ENCODE measurements around the gene TPGS2.
"Not testable (repeated sequence)": the region's sequence is repeated elsewhere in the genome, so short reads cannot be mapped to it uniquely, and the experiment has no call there.

Gene TPGS2

DNA sequence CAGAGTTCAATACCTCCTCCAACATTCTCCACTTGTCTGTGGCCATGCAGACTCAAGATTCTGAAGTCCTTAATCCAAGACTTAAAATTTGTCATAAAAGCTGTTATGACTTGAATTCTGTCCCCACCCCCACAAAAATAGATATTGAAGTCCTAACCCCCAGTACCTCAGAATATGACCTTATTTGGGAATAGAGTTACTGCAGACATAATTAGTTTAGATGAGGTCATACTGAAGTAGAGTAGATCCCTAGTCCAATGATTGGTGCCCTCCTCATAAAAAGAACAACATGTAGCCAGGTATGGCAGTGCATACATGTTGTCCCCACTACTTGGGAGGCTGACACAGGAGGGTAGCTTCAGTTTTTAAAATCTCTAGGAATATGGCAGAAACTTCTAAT, 9.2 kb downstream of the TPGS2 start:
- DNase-seq: no peak

- DNase-seq: no peak
These were observed 10.2 kb downstream of the TPGS2 start for GRCh38 chr18:36818652-36819051.

DNA sequence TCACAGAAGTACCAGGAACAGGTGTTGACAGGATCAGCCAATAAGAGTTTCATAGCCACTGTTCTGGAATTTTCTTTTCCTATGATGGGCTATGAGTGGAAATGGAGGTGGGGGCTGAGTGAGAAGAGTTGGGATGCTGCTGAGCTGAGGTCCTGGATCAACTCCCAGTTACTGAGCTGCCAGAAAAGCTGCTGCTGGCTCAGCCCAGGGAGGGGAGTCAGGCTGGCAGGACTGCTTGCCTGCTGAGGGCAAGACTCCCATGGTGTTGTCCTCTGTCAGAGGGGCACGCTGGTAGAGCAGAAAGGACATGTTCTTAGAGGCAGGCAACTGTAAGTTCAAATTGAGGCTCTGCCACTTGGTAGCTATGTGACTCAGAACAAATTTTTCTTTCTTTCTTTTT, 11.8 kb downstream of the TPGS2 start:
- no peak for DNase-seq

DNA sequence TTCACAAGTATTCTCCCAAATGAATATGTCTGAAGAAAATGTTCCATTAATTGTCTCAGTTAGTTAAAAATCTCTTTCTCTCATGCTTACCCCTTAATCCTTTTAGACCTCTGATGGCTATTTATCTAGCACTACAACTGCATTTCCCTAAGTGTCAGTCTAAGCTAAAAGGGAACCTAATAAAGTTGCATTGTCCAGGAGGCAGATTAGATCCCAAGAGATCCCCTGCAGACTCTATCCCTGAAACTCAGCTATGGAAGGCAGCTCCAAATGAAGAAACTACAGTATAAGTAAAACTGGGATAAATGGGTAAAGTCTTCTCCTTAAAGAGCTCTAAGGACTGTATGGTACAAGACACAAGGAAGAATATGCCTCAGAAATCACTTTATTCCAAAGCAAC, 12.7 kb downstream of the TPGS2 start:
- not testable (repeated sequence) for DNase-seq

DNA sequence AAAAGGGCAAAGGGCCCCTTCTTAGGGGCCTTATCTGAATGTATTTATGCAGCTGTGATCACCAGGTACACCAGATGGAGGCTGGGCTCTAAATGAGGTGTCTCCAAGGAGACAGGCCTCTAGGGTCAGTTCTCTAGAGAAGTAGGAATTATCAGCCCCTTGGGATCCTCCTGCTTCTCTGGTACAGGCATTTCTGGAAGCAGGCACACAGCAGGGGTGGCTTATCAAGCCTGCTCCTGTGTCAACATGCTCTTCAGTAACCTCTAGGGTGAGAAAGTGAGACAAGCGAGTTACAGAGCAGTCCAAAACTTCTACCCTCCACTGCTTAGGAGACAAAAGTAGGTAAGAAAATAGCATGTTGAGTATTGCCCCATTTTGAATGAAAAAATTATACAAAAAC, 13.8 kb downstream of the TPGS2 start:
- no peak for DNase-seq

DNA sequence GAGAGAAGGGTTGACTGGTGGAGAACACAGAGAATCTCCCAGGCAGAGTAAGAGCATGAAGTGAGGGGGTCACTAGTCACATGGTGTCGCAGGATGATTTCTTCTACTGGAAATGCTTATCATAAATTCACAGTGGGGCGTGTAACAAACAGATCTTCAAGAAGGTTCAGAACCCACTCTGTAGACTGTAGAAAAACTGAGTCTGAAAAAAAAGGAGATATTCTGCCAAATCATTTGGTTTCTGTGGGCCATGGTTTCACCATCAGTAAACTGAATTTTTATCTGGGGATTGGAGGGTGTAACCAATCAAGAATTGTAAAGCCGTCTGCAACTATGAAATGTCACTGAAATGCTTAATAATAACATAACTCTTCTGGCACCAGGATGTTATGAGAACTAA, 15.0 kb downstream of the TPGS2 start:
- DNase-seq: no peak

- no peak for DNase-seq
These were observed 15.6 kb downstream of the TPGS2 start for GRCh38 chr18:36813101-36813775.

DNA sequence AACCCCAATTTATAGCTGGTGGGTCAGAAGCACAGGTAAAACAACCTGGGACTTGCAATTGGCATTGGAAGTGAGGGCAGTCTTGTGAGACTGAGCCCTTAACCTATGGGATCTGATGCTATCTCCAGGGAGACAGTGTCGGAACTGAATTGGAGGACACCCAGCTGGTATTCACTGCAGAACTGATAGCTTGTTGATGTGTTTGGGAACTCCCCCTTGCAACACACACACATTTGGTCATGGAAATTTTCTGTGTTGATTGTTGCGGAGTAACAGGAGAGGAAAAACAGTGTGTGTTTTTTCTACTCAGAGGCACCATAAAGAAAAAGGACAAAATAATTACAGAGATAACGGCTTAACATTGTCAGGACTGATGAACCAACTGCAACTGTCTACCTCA, 16.1 kb downstream of the TPGS2 start:
- no peak for DNase-seq

GRCh38 chr18:36811955-36812354, 16.8 kb downstream of the TPGS2 start:
- DNase-seq: no peak

DNA sequence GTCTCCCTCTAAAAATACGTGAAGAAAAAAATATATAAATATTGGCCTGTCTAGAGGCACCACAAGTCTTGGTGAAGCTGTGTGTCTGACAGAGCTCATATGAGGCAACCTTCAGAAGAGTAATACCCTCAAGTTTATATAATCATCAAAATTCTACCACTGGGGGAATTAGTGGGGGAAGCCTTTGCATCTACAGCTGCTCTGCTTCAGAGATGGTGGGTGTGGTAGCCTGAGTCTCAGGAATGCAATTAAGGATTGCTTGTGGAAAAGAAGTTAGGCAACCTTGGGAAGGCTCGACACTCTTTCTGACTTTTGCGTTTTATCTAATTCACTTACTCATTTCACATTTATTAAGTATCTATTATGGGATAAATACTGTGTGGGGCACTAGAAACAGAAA, 17.4 kb downstream of the TPGS2 start:
- no peak for DNase-seq

DNA sequence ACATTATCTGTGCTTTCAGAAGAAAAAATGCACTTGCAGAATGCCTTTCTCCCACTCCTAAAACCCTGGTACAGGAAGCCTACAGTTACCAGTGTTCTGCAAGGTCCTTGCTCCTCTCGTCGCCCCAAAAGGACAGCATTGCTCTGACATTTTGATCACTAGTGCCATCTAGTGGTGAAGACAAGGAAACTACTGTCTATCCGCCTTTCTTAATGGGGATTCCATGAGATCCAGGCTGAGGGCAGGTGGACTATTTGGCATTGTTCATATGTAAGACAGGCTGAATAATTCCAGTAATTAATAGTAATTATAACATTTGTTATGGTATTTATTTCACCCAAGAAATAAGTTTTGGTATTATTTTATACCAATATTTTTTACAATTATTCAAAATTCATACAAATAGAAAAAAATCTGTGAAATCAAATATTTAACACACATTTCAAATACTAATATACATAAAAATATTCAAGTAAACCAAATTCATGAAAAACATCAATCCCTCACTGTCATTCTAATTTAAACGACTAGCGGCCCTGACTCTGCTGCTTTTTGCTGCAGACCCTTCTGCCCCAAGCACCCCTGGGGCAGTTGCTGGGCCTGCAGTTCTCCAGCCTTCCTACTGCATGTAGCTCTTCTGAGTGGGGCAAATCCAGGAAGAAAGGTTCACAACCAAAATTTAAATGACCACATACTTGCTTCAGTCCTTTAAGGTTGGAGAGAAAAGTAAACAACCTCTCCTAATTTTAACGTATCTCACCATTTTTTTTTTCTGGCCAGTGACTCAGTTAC, 19.0 kb downstream of the TPGS2 start:
- DNase-seq: no peak

DNA sequence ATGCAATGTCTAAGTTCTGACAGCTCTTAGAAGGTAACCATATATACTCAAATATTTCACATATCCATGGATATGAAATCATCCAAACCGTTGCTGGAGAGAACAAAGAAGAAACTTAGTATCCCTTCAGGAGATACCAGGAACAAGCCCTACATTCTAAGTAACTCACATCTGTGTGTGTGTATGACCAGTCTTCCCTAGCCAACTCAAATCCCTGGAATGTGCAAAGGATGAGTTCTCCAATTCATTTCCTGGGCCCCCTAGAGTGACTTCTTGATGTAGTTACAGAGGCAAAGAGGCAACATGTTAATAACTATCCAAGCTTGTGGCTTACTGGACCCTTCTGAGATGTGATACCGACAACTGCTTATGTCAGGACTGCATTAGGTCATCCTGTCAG, 20.1 kb downstream of the TPGS2 start:
- DNase-seq: no peak

DNA sequence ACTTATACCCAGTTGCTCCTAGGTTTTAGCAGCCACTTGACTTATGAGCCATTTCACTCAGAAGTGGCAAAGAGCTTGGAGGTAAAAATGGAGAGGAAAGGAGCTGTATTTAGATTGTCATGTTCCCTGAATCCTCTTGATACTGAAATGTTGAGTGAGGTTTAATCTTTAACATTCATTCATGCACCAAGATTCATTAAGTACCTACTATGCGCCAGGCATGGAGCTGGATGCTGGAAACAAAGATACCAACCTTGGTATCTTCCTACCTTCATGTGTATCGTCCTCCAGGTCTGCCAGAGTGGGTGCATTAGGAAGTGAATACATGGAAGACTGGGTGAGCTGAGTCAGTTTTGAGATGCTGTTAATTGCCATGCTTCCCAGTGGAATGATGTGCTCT, 23.7 kb downstream of the TPGS2 start:
- DNase-seq: no peak

GRCh38 chr18:36798738-36799473, 29.9 kb downstream of the TPGS2 start:
- no peak for DNase-seq

GRCh38 chr18:36792634-36793283, 36.0 kb downstream of the TPGS2 start:
- DNase-seq: no peak

- no peak for DNase-seq
These were observed 42.1 kb downstream of the TPGS2 start for GRCh38 chr18:36786686-36787085.

- no peak for DNase-seq
These were observed 45.0 kb downstream of the TPGS2 start for GRCh38 chr18:36783792-36784191.

- no peak for DNase-seq
These were observed 46.1 kb downstream of the TPGS2 start for GRCh38 chr18:36782710-36783109.

- no peak for DNase-seq
These were observed 48.1 kb downstream of the TPGS2 start for GRCh38 chr18:36780748-36781147.

GRCh38 chr18:36777566-36777965, 51.2 kb downstream of the TPGS2 start:
- no peak for DNase-seq

GRCh38 chr18:36776650-36777049, 52.2 kb downstream of the TPGS2 start:
- no peak for DNase-seq

DNA sequence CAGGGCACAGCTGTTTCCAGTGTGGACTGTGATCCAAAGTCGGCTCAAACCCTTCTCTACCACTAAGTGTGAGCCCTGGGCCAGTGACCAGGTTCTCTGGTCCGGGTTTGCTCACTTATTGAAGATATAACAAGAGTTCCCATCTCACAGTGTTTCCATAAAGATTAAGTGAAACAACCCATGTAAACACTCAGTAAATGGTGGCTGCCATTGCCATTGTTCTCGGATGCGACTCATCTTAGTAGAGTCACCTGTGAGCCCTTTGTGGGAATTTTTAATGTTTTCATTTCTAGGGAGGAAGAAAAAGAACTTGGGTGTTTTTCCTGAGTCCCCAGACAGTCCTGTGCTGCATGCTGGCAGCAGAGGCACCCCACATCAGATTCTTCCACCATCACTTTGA, 53.4 kb downstream of the TPGS2 start:
- no peak for DNase-seq

DNA sequence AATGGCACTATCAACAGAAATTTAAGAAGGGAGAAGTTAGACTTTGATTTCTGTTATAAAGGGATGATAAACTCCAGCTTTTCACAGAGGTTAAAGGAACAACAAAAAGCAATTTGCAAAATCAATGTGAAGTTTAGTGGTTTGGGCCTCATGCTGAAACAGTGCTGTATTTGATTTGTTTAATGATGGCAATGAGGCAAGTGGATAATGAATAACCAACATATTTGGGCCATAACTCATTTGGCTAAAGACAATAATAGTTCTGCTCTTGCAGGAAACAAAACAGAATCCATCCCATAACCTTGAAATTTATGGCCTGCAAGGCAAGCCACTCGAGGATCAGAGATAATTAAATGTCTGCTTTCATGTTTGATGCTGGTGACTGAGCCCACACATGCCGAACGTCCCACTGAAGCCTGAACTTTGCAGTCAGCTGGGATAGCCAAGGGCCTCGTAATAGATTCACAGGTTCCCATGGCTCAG, 56.5 kb downstream of the TPGS2 start:
- DNase-seq: no peak
